HG03135 (cell line): ENCODE data around the gene RPS4Y2.

Source experiments
- ATAC-seq: cut with Tn5 transposase; IDR thresholded peaks from one replicate; pipeline ENCODE4 v1.9.1; 2021; ENCODE audit warnings: mild to moderate bottlenecking, moderate library complexity; ENCODE audit not compliant: unreplicated experiment

The RPS4Y2 gene

DNA sequence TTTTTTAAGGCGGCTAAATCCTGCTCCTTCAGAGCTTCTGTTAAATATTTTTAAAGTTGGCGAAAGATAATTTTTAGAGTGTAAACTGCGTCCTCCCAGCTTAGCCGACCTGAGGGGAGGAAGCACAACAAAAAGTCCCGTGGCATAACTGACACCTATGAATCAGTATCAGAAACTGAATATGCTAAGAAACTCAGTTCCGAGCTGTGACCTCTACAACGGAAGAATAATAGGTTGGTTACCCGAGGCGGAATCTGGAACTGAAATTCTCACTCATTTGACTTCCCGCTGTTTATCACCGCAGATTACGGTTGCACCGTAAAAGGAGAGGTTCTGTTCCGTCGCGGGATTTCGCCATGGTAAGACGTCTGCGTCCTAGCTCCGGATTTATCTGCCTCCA lies at the start of gene RPS4Y2:
Gene RPS4Y2, plus strand, starts transcription at position 301 of the 400 bp plus-strand sequence. Its CDS starts 56 bp downstream, at position 357.
- no peak for ATAC-seq

GRCh38 chrY:20714391-20714790 lies 41.5 kb upstream of the RPS4Y2 start:
- no peak for ATAC-seq

GRCh38 chrY:20726184-20726907 lies 29.6 kb upstream of the RPS4Y2 start:
- ATAC-seq = no peak

DNA sequence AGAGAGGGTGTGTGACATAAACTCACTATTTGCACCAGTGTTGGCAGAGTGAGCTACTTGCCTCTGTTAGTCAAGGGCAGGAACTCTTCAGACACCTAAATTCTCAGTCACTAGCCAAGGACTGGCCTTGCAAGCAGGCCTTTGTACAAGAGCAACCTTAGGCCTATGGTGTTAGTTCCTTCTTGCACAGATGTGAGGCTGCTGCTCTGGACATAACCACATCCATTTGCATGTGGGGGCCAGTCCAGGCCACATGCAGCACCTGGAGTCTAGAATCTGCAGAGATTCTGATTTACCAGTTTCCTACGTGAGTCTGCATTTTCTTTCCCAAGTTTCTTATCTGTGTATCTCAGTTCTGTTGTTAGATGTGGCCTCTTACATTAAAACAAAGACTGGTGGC lies 20.7 kb upstream of the RPS4Y2 start:
- no peak for ATAC-seq

GRCh38 chrY:20739806-20740205 lies 16.1 kb upstream of the RPS4Y2 start:
- no peak for ATAC-seq

- ATAC-seq = no peak
Measured at GRCh38 chrY:20740609-20741008, 15.3 kb upstream of the RPS4Y2 start.

GRCh38 chrY:20745060-20745459 lies 10.8 kb upstream of the RPS4Y2 start:
- ATAC-seq = no peak

GRCh38 chrY:20746919-20747318 lies 9.0 kb upstream of the RPS4Y2 start:
- ATAC-seq = no peak

- ATAC-seq = no peak
Measured at GRCh38 chrY:20763869-20764268, 8.0 kb downstream of the RPS4Y2 start.

- no peak for ATAC-seq
Measured at GRCh38 chrY:20765117-20765516, 9.2 kb downstream of the RPS4Y2 start.

DNA sequence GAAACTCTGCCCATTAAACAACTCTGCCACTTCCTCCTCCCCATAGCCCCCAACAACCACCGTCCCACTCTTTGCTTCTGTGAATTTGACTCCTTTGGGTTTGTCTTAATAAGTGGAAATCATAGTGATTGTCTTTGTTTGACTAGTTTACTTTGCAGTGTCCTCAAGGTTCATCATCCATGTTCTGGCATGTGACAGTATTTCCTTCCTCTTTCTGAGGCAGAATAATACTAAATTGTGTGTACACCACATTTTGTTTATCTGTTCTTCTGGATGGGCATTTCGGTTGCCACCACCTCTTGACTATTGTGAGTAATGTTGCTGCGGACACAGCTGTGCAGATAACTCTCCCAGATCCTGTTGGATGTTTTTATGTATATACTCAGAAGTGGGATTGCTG lies 14.8 kb downstream of the RPS4Y2 start:
- no peak for ATAC-seq

- no peak for ATAC-seq
Measured at GRCh38 chrY:20776104-20776503, 20.2 kb downstream of the RPS4Y2 start.

- ATAC-seq = no peak
Measured at GRCh38 chrY:20780104-20780654, 24.3 kb downstream of the RPS4Y2 start.

DNA sequence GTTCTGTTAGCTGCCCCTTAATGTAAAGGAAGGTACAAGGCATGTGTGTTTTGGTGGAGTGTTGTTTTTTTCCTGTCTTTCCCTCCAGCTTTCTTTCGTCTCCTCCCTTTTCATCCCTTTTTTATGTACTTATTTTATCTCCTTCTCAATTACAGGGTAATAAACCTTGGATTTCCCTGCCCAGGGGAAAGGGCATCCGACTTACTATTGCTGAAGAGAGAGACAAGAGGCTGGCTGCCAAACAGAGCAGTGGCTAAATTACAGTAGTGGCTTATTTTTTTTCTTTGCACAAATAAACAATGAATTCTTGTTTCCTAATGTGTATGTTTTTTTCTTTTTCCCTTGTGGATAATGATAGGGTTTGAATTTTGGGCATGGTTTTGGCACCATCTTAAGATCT lies 24.9 kb downstream of the RPS4Y2 start:
- ATAC-seq = no peak

DNA sequence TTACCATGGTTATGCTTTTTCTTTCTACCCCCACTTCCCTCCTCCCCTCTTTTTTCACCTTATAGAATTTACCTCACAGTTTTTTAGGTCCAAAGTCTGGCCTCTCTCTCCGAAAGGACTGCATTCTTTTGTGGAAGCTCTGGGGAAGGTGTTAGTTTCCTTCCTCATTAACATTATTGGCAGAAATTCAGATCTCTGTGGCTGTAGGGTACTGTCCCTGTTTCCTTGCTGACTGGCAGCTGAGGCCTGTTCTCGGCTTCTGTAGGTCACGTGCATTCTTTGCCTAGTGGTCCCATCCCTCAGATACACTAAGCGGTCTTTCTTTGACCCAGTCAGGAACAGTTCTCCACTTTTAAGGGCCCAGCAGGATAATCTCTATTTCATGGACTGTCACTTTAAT lies 25.5 kb downstream of the RPS4Y2 start:
- no peak for ATAC-seq

DNA sequence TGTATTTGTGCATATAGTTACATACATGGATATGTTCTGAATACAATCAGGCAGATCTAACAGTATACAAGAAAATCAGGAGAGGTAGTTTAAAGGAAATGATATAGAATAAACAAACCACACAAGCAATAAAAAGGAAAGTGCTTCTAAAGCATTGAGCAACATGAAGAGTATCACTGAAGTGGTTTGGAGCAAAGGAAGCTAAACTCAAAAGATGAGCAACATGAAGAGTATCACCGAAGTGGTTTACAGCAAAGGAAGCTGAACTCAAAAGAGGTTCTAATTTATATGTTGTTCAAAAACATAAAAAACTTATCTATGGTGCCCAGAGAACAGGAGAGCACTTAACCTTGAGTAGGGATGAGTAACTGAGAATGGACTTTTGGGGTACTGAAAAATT lies 29.1 kb downstream of the RPS4Y2 start:
- ATAC-seq = no peak

GRCh38 chrY:20787076-20787475 lies 31.2 kb downstream of the RPS4Y2 start:
- ATAC-seq = no peak

DNA sequence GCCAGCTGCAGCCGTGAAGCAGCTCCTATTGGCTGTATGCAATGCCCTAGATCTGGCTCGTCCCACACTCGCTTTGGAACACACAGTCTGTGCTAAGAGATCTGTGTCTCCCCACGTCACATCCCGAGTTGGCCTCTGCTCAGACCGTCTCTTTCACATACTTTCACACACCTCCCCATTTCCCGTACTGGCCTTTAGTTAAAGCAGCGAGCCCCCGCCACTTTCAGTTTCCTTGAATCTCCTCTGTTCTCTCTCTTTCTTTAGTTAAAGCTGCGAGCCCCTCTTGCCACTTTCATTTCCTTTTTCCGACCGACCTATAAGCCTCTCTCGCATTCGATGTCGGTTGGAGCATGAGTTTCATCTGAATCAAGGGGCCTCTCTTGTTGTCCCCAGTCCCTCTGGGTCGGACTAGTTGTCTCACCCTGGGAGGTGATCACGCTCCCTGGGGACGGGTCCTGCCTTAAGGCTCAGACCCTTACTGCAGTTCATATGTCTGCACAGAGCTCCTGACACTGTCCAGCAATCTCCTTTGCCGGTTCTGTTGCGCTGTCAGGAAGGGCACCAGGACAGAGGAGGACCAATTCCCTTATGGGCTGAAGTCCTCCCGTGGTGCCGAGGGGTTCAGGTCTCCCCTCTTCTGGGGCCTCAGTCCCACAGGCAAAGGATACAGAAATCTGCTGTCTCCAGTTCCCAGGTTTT lies 42.6 kb downstream of the RPS4Y2 start:
- no peak for ATAC-seq

DNA sequence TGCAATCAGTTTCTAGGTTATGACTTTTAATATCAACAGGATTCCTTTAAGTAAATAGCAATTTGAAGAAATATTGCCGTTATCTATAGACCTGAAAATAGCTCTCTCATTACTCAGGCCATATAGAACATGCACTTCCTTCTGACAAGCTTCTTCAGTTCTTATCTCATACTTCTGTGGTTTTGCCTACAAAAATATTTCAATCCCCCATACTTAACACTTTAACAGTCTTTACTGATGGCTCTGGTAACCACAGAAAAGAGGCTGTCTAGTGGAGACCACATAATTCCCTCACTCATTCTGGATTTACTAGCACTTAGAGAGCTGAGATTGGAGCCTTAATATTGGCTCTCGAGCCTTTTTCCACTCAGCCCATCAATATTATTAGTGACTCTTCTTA lies 46.8 kb downstream of the RPS4Y2 start:
- no peak for ATAC-seq

DNA sequence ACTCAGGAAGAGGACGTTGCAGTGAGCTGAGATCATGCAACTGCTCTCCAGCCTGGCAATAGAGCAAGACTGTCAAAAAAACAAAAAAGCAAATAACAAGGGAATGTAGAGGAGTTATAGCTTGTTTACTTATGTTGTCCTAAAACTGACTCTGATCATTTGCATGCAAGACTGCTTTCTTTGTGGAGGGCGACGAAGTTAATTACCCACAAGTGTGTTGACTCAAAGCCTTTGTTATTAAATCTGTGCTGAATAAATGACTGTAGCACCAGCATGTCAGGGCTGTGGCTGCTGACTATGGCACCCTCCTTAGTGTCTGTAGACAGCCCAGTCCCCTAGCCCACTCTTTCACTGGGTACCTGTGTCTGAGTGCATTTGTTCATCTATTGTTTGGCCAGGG lies 50.3 kb downstream of the RPS4Y2 start:
- ATAC-seq = no peak

GRCh38 chrY:20813459-20813858 lies 57.6 kb downstream of the RPS4Y2 start:
- ATAC-seq = no peak

- no peak for ATAC-seq
Measured at GRCh38 chrY:20814794-20815193, 58.9 kb downstream of the RPS4Y2 start.
